ENCODE data around the gene DAND5.

The DAND5 gene, protein sequence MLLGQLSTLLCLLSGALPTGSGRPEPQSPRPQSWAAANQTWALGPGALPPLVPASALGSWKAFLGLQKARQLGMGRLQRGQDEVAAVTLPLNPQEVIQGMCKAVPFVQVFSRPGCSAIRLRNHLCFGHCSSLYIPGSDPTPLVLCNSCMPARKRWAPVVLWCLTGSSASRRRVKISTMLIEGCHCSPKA

DNA sequence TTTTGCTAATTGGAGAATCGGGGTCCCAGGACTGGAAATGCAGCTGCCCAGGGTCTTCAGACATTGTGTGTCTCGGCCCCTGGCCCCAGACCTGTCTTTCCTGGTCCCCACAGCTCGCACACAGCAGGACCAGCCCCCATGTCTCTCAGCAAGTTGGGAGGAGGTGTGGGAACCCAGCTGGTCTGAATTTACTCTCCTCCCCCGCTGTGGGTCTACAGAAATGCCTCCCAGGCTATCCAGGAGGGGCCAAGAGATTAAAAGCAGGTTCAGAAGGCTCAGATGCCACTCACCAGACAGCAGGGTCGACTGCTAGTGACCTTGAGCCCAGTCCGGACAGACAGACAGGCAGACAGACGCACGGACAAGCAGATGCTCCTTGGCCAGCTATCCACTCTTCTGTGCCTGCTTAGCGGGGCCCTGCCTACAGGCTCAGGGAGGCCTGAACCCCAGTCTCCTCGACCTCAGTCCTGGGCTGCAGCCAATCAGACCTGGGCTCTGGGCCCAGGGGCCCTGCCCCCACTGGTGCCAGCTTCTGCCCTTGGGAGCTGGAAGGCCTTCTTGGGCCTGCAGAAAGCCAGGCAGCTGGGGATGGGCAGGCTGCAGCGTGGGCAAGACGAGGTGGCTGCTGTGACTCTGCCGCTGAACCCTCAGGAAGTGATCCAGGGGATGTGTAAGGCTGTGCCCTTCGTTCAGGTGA lies at the start of gene DAND5:
Gene DAND5 (plus strand): TSS at position 285 of the 697 bp plus-strand sequence. CDS start 85 bp downstream, at position 370.
- DNase-seq: no peak

DNA sequence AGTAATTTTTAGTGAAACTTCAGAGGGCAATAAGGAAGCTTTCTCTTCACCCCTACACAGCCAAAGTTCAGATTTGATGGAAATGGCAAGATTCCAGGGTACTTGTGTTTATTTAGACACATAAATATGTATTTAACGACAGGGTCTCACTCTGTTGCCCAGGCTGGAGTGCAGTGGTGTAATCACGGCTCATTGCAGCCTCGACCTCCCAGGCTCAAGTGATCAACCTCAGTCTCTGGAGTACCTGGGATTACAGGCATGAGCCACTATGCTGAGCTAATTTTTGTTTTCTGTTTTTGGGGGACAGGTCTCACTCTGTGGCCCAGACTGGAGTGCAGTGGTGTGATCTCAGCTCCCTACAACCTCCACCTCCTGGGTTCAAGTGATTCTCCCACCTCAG lies 48.3 kb upstream of the DAND5 start:
- DNase-seq: no peak

DNA sequence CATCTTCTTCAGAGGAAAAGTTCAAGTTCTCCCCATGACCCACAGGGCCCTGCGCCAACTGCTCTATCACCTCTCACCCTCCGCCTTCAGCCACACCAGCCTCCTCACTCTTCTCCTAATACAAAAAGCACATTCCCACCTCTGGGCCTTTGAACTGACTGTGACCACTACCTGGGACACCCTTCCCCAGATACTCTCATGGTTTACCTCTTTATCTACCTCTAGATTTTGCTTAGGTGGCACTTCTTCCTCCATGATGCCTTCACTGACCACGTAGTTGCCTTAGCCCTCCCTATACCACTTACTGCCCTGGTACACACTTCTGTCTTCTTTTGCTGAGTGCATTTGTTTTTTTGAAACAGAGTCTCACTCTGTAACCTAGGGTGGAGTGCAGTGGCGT lies 46.4 kb upstream of the DAND5 start:
- no peak for DNase-seq

DNA sequence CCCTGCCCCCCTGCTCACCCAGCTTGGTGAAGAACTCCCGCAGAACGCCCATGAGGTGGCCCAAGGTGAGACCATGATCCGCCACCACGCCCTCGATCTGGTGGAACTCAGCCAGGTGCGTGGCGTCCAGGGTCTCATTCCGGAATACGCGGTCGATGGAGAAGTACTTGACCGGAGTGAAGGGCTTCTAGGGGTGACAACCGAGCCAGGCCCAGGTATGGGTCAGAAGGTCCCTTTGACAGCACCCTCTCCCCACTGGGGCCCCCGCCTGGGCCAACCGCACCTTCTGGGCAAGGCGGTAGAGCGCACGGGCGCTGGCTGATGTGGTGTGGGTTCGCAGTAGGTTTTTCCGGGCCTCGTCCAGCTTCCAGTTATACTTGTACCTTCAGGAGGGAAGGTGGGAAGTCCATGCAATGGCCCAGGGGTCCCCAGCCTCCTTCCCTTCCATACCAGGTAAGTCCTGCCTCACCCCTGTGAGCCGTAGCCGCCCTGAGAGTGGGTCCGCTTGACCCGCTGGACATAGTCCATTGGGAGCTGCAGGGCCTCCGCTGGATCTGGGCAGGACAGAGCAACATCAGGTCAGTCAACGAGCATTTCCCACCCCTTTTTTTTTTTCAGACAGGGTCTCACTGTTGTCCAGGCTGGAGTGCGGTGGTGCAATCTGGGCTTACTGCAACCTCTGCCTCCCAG lies 44.6 kb upstream of the DAND5 start:
- DNase-seq: no peak

DNA sequence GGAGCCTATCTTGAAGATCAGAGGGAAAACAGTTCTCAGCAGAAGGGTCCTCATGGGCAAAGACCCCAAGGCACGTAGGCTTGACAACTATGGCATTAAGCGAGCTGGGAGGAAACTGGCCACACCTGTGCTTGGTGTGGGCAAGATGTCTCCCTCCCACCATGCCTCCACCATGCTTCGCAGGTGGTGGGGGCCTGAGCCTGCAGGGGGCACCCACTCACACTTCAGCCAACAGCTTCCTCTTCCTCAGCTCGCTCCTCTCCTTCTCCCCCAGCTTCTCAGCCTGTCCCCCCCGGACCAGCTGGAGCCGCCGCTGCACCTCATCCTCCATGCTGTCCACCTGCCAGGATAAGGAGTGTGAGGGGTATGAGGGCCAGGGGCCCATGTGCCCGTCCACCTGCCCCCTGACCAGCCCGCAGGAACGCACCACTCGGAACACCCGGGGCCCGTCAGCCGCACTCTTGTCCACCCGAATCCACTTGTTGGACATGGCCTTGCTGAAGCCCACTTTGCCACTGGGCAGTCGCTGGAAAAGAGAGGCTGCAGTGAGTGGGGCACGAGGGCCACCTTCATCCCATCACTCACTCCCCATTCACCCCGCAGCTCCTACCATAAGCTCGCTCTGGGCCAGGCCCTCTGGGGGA lies 39.3 kb upstream of the DAND5 start:
- DNase-seq: no peak

DNA sequence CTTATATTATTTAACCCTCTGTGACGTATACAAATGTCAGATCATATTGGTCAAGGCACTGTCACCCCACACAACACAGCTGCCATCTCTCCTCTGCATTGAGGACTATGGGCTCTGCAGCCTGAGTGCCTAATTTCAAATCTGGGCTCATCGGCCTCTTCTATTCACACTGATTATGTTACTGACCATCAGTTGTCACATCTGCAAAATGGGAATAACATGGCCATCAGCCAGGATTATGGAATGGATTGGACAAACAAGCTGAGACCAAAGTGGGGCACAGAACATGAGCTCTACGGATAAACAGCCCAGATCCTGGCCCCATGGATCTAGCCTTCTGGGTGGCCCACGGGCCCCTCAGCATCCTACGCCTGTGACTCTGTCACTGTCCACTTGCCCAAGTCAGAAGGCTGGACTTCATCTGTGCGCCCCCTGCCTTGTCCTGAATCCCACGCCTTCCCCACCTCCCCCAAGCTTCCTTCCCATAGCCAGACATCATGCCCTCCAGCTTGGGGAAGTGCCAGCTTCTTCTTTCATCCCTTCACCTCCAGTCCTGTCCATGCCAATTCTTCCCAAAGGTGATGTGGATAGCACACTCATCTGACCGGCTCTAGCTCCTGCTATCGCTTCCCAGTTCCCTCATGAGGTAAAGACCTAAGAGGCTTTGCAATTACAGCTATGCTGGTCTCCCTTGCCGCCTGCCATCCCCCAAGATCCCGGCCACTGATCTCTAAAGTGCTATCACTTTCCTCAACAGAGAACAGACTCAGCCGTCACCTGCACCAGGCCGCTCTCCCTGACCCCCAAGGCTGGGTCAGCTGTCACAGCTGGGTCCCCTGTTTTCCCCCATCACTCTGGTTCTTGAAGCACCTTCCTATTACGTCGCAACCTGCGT lies 36.7 kb upstream of the DAND5 start:
- no peak for DNase-seq

DNA sequence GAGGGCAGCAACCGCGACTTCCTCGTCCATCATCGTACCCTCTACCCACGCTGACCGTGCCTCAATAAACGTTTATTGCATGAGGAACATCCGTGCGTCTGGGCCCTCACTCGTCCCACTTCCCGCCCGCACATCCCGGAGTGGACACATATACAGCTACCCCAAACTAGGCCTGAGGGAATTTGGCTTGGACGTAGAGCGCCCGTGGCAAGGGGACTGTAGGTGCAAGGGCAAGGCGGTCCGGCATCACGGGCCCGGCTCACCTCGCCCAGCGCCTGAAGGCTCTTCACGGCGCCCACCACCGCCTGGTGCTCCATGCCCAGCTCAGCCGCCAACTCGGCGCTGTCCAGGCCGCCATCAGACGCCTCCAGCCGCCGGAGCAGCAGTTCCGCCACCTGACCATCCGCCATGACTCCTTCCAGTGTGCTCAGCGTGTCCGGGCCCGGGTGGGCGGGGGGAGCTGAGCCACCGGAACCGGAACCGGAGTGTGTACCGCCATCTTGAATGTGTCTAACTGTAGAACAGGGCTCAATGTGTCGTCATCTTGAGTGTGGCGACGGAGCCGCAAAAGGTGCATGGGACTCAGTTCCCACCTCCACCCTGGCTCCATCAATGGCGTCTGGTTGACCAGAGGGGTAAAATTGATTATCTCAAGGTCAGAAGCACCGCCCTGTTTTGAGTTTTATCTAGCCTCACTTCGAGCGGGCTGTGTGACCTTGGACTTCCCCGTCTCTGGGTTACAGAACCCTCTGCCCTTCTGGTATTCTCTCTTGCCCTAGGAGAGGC lies 35.9 kb upstream of the DAND5 start, which contains the start of gene FARSA:
Gene FARSA (minus strand): TSS at position 425 of the 786 bp plus-strand sequence. CDS start 15 bp downstream, at position 410.
- DNase-seq: peak; percentile 90

DNA sequence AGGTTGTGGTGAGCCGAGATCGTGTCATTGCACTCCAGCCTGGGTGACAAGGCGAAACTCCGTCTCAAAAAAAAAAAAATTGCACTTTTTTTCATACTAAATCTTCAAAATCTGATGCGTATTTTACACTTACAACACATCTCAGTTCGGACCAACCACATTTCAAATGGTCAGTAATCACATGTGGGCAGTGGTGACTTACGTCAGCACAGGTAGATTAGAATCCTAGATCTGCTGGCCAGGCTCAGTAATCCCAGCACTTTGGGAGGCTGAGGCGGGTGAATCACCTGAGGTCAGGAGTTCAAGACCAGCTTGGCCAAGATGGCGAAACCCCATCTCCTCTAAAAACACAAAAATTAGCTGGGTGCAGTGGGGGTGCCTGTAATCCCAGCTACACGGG lies 34.3 kb upstream of the DAND5 start:
- DNase-seq: no peak

DNA sequence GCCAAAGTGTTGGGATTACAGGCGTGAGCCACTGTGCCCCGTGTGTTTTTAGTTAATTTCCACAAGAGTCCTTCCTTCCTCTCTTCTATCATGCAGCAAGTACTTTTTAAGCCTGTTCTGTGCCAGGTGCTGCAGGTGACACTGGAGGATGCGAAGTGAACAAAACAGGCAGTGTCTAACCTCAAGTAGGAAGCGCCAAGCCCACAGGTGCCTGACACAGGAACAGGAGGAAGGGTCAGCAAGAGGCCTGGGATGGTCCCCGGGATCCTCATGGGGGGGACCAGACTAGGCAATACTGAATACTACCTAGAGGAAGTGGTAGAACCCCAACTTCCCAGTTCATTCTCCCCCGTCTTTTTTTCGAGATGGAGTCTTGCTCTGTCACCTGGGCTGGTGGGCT lies 32.8 kb upstream of the DAND5 start:
- no peak for DNase-seq

DNA sequence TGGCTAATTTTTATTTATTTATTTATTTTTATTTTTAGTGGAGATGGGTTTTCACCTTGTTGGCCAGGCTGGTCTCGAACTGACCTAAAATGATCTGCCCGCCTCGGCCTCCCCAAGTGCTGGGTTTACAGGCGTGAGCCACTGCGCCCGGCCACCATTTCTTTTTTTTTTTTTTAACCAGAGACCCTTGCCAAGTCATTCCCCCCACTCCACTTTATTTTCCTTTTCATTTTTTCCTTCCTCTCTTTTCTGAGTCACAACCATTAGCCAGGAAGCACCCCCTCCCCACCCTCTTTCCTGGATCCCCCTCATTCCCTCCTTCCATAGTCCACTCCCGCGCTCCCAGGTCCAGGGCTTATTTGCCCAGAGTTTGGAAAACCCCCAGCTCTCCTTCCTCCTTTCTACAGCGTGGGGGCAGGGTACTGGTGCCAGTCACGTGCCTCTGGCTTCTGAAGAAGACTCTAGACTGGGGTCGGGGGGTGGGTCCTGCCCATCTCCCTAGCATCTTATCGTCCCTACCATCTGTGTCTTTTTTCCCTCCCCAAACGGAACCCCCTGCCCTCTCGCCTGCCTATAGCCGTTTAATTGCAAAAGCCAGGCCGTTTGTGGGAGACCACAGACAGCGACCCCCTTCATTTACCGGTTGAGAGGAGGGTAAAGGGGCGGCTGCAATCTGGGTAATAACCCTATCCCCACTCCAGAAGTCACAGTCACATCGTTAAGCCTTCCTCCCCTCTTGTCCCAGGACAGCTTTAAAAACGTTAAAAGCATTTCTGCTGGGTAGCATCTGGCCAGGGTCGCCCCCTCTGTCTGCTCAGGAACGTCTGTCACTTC lies 32.1 kb upstream of the DAND5 start:
- no peak for DNase-seq

DNA sequence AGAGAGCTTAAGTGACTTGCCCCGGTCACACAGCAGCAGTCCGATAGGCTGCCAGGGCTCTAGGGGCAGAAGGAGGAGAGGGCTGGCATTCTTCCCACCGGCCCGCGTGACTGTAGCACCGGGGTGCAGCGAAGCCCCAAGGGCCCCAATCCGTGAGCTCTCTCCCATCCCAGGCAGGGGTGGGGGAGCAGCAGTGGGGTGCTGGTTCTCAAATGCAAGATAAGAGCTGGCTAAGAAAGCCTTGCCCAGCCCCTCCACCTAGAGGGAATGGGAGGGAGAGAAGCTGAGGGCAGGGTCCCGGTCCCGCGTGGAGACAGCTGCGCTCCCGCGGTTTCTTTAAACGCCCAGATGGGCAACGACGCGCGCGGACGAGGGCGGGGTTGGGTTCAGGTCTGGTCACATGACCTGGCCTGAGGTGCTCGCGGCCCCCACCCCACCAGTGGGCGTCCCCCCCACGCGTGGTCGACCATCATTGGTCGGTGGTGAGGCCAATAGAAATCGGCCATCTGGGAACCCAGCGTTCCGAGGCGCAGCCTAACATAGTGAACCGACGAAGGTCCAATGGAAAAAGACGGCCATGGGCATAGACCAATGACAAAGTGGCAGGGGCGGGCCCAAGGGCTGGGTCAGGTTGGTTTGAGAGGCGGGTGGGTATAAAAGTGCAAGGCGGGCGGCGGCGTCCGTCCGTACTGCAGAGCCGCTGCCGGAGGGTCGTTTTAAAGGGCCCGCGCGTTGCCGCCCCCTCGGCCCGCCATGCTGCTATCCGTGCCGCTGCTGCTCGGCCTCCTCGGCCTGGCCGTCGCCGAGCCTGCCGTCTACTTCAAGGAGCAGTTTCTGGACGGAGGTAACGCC lies 31.2 kb upstream of the DAND5 start, which contains the start of gene CALR:
Gene CALR (plus strand): TSS at position 683 of the 852 bp plus-strand sequence. CDS start 71 bp downstream, at position 754.
- peak; percentile 100 for DNase-seq

DNA sequence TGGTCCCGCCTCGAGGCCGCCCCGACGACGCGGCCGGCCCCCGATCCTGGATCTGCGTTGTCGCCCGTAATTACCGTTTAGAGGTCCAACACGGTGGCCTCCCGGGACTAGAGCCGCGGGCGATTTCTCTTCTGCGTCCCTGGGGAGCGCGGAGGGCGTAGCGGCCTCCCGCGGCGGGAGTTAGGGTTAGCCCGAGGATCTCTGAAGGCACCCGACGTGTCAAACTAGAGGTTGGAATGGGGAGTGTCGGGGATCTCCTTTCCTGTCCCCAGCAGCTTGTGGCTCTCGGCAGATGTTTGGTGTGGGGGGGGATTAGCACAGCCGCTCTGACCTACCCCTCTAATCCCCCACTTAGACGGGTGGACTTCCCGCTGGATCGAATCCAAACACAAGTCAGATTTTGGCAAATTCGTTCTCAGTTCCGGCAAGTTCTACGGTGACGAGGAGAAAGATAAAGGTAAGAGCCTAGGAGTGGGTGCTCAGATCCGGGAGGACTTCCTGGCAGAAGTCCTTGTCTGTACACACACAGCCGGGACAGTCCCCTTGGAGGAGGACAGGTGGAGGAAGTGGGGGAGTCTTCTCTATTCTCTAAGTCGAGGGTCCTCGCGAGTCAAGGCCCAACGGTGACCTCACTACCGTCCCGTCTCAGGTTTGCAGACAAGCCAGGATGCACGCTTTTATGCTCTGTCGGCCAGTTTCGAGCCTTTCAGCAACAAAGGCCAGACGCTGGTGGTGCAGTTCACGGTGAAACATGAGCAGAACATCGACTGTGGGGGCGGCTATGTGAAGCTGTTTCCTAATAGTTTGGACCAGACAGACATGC lies 30.4 kb upstream of the DAND5 start:
- DNase-seq: peak; percentile 55

DNA sequence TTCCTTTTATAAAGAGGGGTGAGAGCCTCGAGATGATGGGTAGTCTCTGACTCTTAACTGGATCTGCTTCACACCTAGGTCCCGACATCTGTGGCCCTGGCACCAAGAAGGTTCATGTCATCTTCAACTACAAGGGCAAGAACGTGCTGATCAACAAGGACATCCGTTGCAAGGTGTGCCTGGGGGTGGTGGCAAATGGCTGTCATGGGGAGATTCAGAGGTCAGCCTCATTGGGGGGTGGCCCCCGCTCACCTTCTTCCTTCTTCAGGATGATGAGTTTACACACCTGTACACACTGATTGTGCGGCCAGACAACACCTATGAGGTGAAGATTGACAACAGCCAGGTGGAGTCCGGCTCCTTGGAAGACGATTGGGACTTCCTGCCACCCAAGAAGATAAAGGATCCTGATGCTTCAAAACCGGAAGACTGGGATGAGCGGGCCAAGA lies 29.4 kb upstream of the DAND5 start:
- no peak for DNase-seq

DNA sequence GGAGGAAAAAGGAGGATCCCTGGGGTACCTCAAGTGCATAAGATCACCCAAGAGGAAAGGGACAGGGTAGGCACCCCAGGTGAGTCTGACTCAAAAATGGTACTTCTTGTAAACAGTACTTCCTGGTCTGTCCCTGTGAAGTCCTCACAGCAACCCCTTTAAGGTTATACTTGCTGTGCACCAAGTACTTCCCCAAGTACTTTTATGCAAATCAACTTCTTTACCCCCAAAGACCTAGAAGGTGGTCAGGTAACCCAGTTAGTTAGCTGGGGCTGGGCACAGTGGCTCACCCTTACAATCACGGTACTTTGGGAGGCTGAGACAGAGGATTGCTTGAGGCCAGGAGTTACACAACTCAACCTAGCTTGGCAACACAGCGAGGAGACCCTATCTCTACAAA lies 28.5 kb upstream of the DAND5 start:
- DNase-seq: no peak

DNA sequence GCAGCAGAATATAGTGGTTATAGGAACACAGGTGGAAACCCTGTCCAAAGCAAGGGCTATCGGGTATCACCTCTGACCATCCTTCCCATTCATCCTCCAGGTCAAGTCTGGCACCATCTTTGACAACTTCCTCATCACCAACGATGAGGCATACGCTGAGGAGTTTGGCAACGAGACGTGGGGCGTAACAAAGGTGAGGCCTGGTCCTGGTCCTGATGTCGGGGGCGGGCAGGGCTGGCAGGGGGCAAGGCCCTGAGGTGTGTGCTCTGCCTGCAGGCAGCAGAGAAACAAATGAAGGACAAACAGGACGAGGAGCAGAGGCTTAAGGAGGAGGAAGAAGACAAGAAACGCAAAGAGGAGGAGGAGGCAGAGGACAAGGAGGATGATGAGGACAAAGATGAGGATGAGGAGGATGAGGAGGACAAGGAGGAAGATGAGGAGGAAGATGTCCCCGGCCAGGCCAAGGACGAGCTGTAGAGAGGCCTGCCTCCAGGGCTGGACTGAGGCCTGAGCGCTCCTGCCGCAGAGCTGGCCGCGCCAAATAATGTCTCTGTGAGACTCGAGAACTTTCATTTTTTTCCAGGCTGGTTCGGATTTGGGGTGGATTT lies 25.8 kb upstream of the DAND5 start:
- no peak for DNase-seq

DNA sequence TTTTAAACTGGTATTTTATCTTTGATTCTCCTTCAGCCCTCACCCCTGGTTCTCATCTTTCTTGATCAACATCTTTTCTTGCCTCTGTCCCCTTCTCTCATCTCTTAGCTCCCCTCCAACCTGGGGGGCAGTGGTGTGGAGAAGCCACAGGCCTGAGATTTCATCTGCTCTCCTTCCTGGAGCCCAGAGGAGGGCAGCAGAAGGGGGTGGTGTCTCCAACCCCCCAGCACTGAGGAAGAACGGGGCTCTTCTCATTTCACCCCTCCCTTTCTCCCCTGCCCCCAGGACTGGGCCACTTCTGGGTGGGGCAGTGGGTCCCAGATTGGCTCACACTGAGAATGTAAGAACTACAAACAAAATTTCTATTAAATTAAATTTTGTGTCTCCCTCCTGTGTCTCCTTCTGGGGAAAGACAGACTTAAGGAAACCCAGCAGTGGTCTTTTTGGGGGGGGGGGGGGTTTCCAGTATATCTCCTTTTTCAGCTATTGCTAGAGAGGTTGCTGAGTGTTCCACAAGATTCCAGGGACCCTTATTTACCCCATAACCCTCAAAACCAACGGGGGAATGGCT lies 25.2 kb upstream of the DAND5 start:
- DNase-seq: no peak

DNA sequence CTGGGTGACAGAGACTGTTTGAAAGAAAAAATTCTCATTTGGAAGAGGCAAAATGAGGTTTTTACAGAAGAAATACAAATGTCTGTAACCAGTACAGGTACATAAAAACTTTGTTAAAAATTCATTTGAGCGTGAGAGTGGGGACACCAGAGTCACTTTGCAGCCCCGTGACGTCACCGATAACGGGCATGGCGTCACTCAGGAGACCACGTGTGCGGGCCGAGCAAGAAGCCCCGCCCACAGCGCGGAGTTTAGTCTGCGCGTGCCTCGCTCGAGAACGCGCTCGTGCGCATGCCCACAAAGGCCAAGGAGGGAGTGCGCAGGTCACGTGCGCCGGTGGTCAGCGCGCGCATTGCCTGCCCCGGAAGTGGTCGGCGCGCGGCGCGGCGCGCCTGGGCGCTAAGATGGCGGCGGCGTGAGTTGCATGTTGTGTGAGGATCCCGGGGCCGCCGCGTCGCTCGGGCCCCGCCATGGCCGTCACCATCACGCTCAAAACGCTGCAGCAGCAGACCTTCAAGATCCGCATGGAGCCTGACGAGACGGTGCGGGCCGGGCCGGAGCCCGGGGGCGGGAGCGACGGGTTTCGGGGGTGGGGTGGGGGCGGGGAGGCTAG lies 23.8 kb upstream of the DAND5 start, which contains the start of gene RAD23A:
Gene RAD23A (plus strand): TSS at position 384 of the 613 bp plus-strand sequence. CDS start 87 bp downstream, at position 471.
- DNase-seq: peak; percentile 99

Data from CD4-positive, alpha-beta T cell treated with Interleukin-10 for 1 hour (primary cell).